Effector memory CD4-positive, alpha-beta T cell (primary cell): ENCODE measurements around the gene PGAP2.

ENCODE experiments used
- DNase-seq, 3 donors: peaks; one replicate each; pipeline ENCODE4 v3.0.0-alpha.2; 2020
- H3K27ac ChIP-seq: 2 replicates; pipeline ENCODE4 v1.7.0; 2013; ENCODE audit warnings: mild to moderate bottlenecking, low read length, moderate library complexity; ENCODE audit not compliant: insufficient read depth, poor library complexity, severe bottlenecking
- H3K27me3 ChIP-seq: replicated peaks from 2 replicates; pipeline ENCODE4 v1.7.0; 2013; ENCODE audit warnings: mild to moderate bottlenecking, low read length; ENCODE audit not compliant: insufficient read depth, control insufficient read depth, poor library complexity, severe bottlenecking
- H3K36me3 ChIP-seq: 2 replicates; pipeline ENCODE4 v1.7.0; 2013; ENCODE audit warnings: mild to moderate bottlenecking, low read length, moderate library complexity; ENCODE audit not compliant: control insufficient read depth, insufficient read depth
- H3K4me1 ChIP-seq: 2 replicates; pipeline ENCODE4 v1.7.0; 2013; ENCODE audit warnings: low read length, mild to moderate bottlenecking; ENCODE audit not compliant: control insufficient read depth, insufficient read depth, poor library complexity, severe bottlenecking
- H3K4me3 ChIP-seq: 2 replicates; pipeline ENCODE4 v1.7.0; 2013; ENCODE audit warnings: low read length, low read depth, mild to moderate bottlenecking; ENCODE audit not compliant: insufficient read depth, poor library complexity, severe bottlenecking
- H3K9me3 ChIP-seq: 2 replicates; pipeline ENCODE4 v1.7.0; 2013; ENCODE audit warnings: mild to moderate bottlenecking, low read length, moderate library complexity; ENCODE audit not compliant: control insufficient read depth

PGAP2 gene

DNA sequence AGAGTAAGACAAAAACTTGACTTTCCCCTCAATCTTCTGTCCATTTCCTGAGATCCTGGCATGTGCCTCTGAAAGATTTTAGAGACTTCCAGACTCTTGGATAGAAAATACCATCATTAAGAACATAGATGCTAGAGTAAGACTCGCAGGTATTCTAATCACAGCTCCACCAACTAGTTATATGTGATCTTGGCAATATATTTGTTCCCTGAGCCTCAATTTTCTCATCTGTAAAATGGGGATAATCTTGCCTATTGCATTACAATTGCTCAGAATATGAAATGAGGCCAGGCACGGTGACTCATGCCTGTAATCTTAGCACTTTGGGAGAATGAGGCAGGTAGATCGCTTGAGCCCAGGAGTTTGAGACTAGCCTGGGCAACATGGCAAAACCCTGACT is 21.7 kb downstream of the PGAP2 start:
- Histone ChIP-seq H3K4me1 (peaks cover 45% of the 10 kb centered on the region), H3K27me3 (no peaks in the 10 kb centered on the region), H3K9me3 (no peaks in the 10 kb centered on the region), H3K36me3 (peaks cover 53% of the 10 kb centered on the region), H3K4me3 (no peak overlapping the region), H3K27ac (peak overlapping the region; percentile 30)
- no peak for DNase-seq

DNA sequence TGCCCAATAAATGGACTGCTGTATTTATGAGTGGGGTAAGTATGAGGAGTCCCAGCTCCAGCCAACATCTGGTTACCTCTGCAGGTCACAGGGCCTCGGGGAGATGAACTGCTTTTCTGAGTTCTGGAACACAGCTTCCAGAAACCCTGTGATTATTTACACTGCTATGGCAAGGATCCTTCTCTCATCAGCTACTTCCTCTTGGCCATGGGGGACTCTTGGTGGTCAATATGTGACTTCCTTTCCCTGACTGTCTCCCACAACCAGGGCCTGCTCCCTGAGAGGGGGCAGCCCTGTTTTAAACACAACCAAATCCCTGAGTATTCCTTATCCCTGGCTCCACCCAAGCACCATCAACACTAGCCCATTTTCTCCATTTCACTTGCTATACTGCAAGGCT is 22.4 kb downstream of the PGAP2 start:
- no peak overlapping the region for H3K4me3 ChIP-seq
- DNase-seq = no peak
- no peaks in the 10 kb centered on the region for H3K9me3 ChIP-seq
- H3K27me3 ChIP-seq = no peaks in the 10 kb centered on the region
- H3K27ac ChIP-seq = peak overlapping the region; percentile 36
- peaks cover 55% of the 10 kb centered on the region for H3K36me3 ChIP-seq
- H3K4me1 ChIP-seq = peaks cover 52% of the 10 kb centered on the region

- Histone ChIP-seq H3K36me3 (peaks cover 46% of the 10 kb centered on the region), H3K4me1 (peaks cover 55% of the 10 kb centered on the region), H3K27ac (peak overlapping the region; percentile 48), H3K4me3 (no peak overlapping the region), H3K9me3 (no peaks in the 10 kb centered on the region), H3K27me3 (no peaks in the 10 kb centered on the region)
- no peak for DNase-seq
Measured at GRCh38 chr11:3831378-3832239, 23.2 kb downstream of the PGAP2 start.

GRCh38 chr11:3832816-3833215 is 24.5 kb downstream of the PGAP2 start:
- DNase-seq = no peak
- Histone ChIP-seq H3K4me3 (no peak overlapping the region), H3K36me3 (peaks cover 34% of the 10 kb centered on the region), H3K4me1 (peaks cover 66% of the 10 kb centered on the region), H3K27ac (peak overlapping the region; percentile 48), H3K27me3 (no peaks in the 10 kb centered on the region), H3K9me3 (no peaks in the 10 kb centered on the region)

DNA sequence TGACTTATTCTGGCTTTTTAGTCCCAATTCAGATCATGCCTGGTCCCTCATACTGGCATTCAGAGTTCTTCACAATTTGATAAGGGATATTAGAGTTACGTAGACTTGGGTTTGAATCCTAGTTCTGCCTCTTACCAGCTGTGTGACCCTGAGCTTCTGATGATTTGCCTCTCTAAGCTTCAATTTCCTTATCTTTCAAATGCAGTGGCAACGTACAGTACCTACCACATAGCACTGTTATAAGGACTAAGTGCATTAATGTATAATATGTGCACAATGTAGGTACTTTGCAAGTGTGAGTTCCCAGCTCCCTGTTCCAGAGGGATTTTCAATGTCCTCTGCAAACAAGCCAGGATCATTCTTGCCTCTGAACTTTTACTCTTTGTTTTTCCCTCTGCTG is 25.1 kb downstream of the PGAP2 start:
- peaks cover 31% of the 10 kb centered on the region for H3K36me3 ChIP-seq
- no peaks in the 10 kb centered on the region for H3K9me3 ChIP-seq
- peaks cover 72% of the 10 kb centered on the region for H3K4me1 ChIP-seq
- no peak overlapping the region for H3K4me3 ChIP-seq
- no peak for DNase-seq
- peak overlapping the region; percentile 48 for H3K27ac ChIP-seq
- no peaks in the 10 kb centered on the region for H3K27me3 ChIP-seq

DNA sequence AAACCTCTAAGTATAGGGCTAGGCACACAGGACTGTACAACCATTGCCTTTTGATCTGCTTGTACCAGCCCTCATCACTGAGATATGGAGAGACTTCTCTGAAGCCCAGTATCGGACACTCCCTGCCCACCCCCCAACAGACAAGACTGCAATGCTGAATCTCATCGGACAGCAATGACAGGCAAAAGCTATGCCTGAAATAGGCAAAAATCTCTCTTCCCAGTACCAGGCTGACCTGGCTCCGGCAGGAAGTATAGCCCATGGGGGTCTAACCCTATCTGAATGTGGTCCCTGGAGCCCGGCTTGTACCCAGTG is 25.9 kb downstream of the PGAP2 start:
- Histone ChIP-seq H3K9me3 (no peaks in the 10 kb centered on the region), H3K4me1 (peaks cover 79% of the 10 kb centered on the region), H3K27me3 (no peaks in the 10 kb centered on the region), H3K4me3 (no peak overlapping the region), H3K36me3 (peaks cover 30% of the 10 kb centered on the region), H3K27ac (peak overlapping the region; percentile 48)
- no peak for DNase-seq

GRCh38 chr11:3834664-3835461 is 26.5 kb downstream of the PGAP2 start:
- Histone ChIP-seq H3K27me3 (no peaks in the 10 kb centered on the region), H3K27ac (peak overlapping the region; percentile 48), H3K9me3 (no peaks in the 10 kb centered on the region), H3K4me1 (peaks cover 83% of the 10 kb centered on the region), H3K36me3 (peaks cover 26% of the 10 kb centered on the region), H3K4me3 (no peak overlapping the region)
- DNase-seq = no peak

DNA sequence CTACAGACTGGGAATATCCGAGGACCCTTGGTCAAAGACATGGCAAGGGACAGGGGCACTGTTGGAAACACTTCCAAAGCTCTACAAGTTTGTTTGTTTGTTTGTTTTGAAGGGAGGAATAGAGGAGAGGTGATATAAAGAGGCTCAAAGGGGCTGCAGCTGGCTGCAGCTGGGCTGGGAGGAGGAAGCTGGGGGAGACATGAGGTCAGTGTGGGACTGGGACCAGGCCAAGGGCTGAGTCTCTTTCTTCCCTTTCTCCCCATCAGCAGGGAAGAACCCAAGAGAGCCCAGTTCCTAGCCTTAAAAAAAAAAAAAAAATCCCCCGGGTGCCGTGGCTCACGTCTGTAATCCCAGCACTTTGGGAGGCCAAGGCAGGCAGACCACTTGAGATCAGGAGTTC is 27.4 kb downstream of the PGAP2 start:
- Histone ChIP-seq H3K27me3 (no peaks in the 10 kb centered on the region), H3K36me3 (peaks cover 18% of the 10 kb centered on the region), H3K9me3 (no peaks in the 10 kb centered on the region), H3K4me3 (no peak overlapping the region), H3K4me1 (peaks cover 81% of the 10 kb centered on the region), H3K27ac (peak overlapping the region; percentile 48)
- DNase-seq = no peak

DNA sequence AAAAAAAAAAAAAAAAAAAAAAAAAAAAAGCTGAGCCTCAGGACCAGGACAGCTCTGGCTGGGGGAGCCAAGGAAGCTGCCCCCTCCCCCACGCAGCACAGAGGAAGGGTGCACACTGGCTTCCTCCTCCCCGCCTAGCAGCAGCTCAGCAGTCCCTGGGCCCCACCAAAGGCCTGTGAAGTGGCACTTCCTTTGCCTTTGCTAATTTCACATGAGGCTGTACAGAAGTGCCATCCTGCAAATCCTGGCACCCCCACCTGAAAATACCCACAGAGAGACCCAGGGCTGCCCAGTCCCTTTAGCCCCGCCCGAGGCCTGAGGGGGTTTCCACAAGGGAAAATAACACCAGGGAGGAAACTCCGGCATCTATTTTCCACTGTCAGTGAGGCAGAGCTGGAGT is 28.5 kb downstream of the PGAP2 start:
- H3K4me1 ChIP-seq = peaks cover 74% of the 10 kb centered on the region
- H3K9me3 ChIP-seq = no peaks in the 10 kb centered on the region
- peak; percentile 15 to 46 (median 39) for DNase-seq
- no peaks in the 10 kb centered on the region for H3K27me3 ChIP-seq
- peaks cover 6% of the 10 kb centered on the region for H3K36me3 ChIP-seq
- peak overlapping the region; percentile 48 for H3K4me3 ChIP-seq
- peak overlapping the region; percentile 98 for H3K27ac ChIP-seq

DNA sequence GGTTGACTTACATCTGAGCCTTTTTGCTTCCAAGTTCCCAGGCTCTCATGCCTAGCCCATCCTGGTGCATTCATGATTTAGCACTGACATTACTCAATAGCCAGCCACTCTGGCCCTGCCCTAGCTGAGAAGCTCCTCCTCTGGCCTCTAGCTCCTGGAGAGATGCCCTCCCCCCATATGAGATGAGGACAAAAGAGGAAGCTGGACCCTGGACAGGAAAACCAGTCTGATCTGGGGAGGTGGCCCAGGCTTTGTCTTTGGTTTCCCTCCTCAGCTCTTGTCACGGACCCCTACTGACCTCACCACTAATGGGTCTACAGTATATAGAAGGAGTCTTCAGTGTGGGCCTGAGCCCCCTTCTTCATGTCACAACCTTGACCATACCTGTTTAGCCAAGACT is 29.4 kb downstream of the PGAP2 start:
- H3K4me1 ChIP-seq = peaks cover 65% of the 10 kb centered on the region
- no peak for DNase-seq
- H3K36me3 ChIP-seq = peaks cover 6% of the 10 kb centered on the region
- no peaks in the 10 kb centered on the region for H3K9me3 ChIP-seq
- H3K27me3 ChIP-seq = no peaks in the 10 kb centered on the region
- peak overlapping the region; percentile 98 for H3K27ac ChIP-seq
- peak overlapping the region; percentile 48 for H3K4me3 ChIP-seq
